DMS153 (cell line): ENCODE data around the gene TAF6L.
"Not testable (repeated sequence)": the region's sequence is repeated elsewhere in the genome, so short reads cannot be mapped to it uniquely, and the experiment has no call there.

ENCODE experiments used
- DNase-seq: peaks from one replicate; lab custom pipeline; 2025; lab: John Stamatoyannopoulos, UW

The TAF6L gene

GRCh38 chr11:62757846-62758788 lies 13.1 kb upstream of the TAF6L start:
- DNase-seq, result no peak

GRCh38 chr11:62760867-62761227 lies 10.3 kb upstream of the TAF6L start:
- not testable (repeated sequence) for DNase-seq

GRCh38 chr11:62770778-62771143 lies 435 bp upstream of the TAF6L start:
- peak; percentile 31 for DNase-seq

GRCh38 chr11:62774407-62774806 lies 3.2 kb downstream of the TAF6L start:
- DNase-seq, result no peak

- no peak for DNase-seq
Measured at GRCh38 chr11:62775646-62776045, 4.5 kb downstream of the TAF6L start.

GRCh38 chr11:62777389-62777788 lies 6.2 kb downstream of the TAF6L start:
- no peak for DNase-seq

GRCh38 chr11:62778441-62778840 lies 7.2 kb downstream of the TAF6L start:
- no peak for DNase-seq

GRCh38 chr11:62782753-62783152 lies 11.6 kb downstream of the TAF6L start:
- no peak for DNase-seq

GRCh38 chr11:62786318-62787004 lies 15.3 kb downstream of the TAF6L start:
- peak; percentile 66 for DNase-seq

GRCh38 chr11:62787005-62787759 lies 16.0 kb downstream of the TAF6L start, which contains the start of gene TMEM179B:
Gene TMEM179B, plus strand, starts transcription at chr11:62787402. Its CDS starts 30 bp downstream, at chr11:62787432.
- peak; percentile 94 for DNase-seq

- DNase-seq, result no peak
Measured at GRCh38 chr11:62788991-62789390, 17.8 kb downstream of the TAF6L start.

GRCh38 chr11:62789576-62789975 lies 18.4 kb downstream of the TAF6L start:
- no peak for DNase-seq

GRCh38 chr11:62791501-62792201 lies 20.5 kb downstream of the TAF6L start, which contains the start of gene TMEM223:
Gene TMEM223, minus strand, starts transcription at chr11:62792006. Its CDS starts 12 bp downstream, at chr11:62791994.
- DNase-seq, result peak; percentile 55

GRCh38 chr11:62792202-62792575 lies 21.0 kb downstream of the TAF6L start:
- DNase-seq, result no peak

GRCh38 chr11:62794201-62794775 lies 23.1 kb downstream of the TAF6L start:
- no peak for DNase-seq

- no peak for DNase-seq
Measured at GRCh38 chr11:62796281-62796680, 25.1 kb downstream of the TAF6L start.

GRCh38 chr11:62799486-62799885 lies 28.3 kb downstream of the TAF6L start:
- DNase-seq, result no peak

- DNase-seq, result no peak
Measured at GRCh38 chr11:62801071-62801470, 29.9 kb downstream of the TAF6L start.

GRCh38 chr11:62804310-62805075 lies 33.3 kb downstream of the TAF6L start:
- DNase-seq, result no peak

- DNase-seq, result peak; percentile 84
Measured at GRCh38 chr11:62805076-62805892, 34.1 kb downstream of the TAF6L start, which contains the start of gene NXF1. Gene NXF1, minus strand, starts transcription at chr11:62805440. Its CDS starts 84 bp downstream, at chr11:62805356.
